Activated CD4-positive, alpha-beta T cell treated with anti-CD3 and anti-CD28 coated beads for 24 hours (primary cell): ENCODE results near the gene WIPF3.
"Not testable (repeated sequence)": the region's sequence is repeated elsewhere in the genome, so short reads cannot be mapped to it uniquely, and the experiment has no call there.

Experiments used
- DNase-seq, 2 donors: peaks; one replicate each; pipeline ENCODE4 v3.0.0-alpha.2; 2020; ENCODE audit warnings: low read depth in 2 of 2

Gene WIPF3

DNA sequence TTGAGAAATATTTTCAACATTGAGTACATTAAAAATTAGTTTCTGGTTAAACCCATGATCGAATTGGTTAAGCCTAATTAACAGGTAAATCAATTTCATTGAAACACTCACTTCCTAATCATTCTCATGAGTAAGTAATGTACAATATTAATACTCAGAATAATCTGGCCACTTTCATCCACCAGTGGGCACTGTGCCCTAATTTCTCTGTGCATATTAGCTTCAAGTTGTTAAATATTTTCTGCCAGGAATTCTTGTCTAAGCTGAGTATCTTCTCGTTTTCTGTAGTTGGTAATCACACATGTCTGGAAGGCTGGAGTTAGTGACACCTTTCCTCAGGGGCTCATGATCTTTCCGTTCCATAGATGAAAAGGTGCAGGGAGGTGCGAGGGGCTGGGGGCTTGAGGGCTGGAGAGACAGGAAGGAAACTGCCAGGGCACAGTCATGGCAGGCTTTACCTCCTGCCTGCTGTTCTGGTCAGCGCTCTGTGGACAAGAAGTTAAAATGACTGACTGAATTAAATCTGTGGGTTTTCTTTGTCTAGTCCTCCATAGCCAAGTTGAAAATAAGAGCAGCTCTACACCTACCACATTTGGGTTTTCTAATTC, 71.9 kb downstream of the WIPF3 start:
- peak in 1 of 2 donors; percentile 3 for DNase-seq

DNA sequence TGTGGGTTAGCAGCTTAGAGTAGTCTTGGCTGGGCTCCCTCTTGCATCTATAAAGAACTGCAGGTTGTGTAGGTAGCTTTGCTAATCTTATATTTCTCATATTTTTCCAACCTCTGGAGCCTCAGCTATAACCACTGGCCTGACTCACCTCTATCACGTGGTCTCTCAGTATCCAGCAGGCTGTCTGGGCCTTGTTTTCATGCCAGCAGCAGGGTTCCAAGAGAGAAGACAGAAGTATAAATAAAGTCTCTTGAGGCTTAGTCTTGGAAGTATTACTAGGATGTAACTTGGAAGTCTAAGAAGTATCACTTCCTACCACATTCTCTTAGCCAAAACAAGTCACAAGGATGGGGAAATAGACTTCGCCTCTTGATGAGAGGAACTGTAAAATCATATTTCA, 73.3 kb downstream of the WIPF3 start:
- no peak for DNase-seq

DNA sequence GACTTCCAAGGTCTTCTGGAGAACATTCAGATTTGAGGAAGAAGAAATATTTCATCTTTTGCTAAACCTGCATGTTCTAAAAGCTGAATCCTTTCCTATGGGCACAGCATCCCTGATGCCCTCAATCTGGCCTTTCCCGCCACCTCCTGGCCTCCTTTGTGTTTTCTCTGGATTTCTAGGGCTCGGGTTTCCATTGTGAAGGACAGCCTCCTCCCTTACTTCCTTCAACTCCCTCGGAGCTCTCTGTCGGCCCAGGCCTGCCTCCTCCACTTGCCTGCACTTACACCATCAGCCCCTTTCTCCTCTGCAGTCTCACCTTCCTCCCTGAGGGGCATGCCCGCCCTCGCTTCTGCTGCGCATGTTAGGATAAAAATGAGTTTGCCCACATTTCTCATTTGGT, 75.4 kb downstream of the WIPF3 start:
- no peak for DNase-seq

DNA sequence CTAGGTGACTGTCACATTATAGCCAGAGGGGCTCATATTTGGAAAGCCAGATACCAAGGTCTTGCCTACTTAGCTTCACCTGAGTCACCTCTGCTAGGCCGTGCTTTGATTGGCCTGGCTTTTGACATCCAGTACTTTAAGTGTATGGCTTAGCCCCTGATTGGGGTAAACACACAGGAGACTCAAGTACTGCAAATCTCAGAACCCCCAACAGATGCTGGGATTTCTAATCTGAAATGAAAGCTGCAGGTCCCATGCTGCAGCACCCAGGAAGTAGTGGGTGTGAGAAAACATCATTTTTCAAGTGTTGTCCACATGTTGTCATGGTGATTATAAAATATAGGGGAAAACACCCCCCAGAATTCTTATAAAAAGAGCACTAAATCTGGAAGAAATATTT, 76.2 kb downstream of the WIPF3 start:
- no peak for DNase-seq

DNA sequence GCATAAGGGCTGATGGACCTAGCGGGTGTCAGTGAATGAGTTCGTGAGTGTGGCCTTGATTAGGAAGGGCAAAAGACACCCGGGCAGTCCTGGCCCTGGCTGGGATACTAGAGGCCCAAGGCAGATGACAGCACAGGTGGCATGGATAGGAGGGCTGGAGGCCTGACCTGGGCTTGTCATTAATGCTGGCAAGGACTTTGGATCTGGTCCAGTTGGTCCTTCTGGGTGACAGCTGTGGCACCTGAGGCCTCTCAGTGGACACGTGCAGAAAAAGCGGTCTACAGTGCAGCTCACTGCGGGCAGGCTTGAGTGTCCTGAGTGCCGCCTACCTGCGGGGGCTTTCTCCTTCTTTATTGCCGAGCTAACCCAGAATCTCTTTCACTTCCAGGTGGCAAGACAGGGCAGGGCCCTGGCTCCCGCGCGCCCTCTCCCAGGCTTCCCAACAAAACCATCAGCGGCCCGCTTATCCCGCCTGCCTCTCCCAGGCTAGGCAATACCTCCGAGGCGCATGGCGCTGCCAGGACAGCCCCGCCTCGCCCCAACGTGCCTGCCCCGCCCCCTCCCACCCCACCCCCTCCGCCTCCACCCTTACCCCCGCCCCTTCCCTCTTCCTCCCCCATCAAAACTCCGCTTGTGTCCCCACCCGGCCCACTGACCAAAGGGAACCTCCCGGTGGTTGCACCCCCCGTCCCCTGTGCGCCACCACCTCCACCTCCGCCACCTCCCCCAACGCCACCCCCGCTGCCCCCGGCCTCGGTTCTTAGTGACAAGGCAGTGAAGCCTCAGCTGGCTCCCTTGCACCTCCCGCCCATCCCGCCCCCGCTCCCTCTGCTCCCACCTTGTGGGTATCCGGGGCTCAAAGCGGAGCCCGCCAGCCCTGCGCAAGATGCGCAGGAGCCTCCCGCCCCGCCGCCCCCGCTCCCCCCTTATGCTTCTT, 77.4 kb downstream of the WIPF3 start:
- no peak for DNase-seq

DNA sequence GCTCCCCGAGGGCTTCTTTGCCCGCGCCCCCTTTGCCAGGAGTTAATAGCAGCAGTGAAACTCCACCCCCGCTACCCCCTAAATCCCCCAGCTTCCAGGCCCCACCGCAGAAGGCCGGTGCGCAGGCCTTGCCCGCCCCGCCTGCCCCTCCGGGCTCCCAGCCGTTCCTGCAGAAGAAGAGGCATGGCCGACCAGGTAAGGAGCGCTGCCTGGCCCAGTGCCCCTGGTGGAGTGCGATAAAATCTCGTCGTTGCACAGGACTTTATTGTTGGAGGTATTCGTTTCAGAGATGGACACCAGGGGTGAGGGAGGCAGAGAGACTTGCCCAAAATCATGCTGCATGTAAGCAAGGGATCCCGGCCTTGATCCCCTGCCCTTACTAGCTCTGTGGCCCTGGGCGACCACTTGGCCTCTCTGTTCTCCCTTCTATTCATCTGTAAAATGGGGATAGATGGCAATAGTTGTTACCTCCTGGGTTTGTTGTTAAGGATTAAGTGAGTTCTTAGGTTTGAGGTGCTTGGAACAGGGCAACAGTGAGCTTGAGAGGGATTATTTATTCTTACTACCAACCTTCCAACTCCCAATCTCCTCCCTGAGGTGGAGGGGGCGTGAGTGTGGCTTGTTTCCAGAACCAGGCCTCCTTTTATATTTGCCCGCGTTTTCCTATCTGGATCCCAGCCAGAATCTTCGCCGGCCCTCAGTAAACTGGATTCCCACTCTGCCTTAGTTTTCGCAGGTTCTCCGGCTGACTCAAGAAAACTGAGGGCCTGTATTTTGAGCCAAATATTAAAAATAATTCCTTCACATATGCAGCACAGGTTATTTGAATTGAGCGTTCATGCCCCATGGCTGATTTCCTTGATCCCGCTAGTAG, 78.3 kb downstream of the WIPF3 start:
- DNase-seq: no peak

DNA sequence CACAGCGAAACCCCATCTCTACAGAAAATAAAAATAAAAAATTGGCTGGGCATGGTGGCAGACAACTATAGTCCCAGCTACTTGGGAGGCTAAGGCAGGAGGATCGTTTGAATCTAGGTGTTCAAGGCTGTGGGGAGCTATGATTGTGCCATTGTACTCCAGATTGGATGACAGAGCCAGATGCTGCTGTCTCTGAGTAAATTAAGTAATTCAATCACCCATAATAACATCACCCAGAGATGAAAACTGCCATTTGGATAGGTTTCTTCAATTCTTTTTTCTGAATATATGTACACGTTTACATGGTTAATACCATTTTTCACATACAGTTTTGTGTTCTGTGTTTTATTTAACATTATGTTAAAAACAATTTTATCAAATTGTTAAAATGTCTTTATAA, 79.3 kb downstream of the WIPF3 start:
- no peak for DNase-seq

DNA sequence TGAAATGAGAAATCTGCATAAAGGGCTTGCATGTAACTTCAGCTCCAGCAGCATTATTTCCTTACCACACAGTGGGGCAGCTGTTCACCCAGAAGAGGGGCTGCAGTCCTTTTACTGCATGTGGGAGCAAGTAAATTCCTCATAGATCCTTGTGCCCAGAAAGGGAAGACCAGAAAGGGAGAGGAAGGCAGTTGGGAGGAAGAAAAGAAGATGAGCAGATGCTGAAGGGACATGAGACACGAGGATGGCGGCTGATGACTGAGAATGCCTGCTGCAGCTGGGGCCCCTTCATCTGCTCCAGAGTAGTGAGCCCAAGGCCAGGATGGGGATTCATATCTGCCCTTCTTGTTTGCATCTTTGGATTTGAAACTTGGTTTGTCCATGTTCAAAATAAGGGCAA, 80.5 kb downstream of the WIPF3 start:
- no peak for DNase-seq

DNA sequence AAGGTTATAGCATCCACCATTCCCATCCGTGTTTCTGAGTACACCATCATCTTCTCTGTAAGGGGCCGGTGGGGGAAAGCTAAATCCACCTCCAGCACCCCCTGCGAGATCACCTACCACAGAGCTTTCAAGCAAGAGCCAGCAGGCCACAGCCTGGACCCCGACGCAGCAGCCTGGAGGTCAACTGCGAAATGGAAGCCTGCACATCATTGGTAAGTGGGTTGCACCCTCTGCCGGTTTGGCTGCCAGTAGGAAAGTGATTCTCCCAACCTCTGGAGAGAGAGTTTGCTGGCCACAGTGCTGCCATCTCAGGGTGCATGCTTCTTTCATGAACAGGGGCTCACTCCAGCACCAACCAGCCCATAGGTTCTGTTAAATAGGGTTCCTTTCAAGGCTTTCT, 81.7 kb downstream of the WIPF3 start:
- no peak for DNase-seq

DNA sequence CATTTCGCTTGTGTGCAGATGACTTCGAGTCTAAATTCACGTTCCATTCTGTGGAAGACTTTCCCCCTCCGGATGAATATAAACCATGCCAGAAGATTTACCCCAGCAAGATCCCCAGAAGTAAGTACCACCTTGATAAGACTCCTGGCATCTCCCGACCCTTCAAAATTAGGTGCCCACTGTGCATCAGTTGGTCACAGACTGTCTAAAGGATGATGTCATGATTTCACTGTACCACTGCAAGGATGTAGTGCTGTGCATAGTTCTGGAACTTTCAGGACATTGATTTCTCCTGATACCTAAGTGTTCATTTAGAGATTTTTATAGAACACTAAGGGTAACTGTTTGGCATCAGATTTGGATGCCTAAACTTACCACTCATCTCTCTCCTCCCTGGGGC, 83.0 kb downstream of the WIPF3 start:
- no peak for DNase-seq

DNA sequence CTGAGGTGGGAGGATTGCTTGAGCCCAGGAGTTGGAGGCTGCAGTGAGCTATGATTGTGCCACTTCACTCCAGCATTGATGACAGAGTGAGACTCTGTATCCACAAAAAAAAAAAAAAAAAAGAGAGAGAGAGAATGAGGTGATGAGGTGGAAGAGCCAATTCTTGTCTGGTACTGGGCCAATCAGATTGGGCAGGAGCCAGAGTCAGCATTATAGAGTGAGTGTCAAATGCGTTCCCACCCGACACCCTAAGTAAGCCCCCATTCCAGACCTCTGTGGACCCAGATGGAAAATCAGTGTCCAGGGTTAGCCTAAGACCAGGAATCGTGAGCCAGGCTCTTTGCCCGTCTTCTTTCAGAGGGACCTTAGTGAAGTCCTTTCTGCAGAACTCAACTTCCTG, 83.9 kb downstream of the WIPF3 start:
- no peak for DNase-seq

DNA sequence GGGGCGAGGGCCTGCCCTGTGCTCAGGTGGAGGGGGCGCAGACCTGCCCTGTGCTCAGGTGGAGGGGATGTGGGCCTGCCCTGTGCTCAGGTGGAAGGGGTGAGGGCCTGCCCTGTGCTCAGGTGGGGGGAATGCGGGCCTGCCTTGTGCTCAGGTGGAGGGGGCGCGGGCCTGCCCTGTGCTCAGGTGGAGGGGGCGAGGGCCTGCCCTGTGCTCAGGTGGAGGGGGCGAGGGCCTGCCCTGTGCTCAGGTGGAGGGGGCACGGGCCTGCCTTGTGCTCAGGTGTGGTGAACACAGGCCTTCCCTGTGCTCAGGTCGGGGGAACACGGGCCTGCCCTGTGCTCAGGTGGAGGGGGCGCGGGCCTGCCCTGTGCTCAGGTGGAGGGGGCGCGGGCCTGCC, 84.5 kb downstream of the WIPF3 start:
- DNase-seq: not testable (repeated sequence)

DNA sequence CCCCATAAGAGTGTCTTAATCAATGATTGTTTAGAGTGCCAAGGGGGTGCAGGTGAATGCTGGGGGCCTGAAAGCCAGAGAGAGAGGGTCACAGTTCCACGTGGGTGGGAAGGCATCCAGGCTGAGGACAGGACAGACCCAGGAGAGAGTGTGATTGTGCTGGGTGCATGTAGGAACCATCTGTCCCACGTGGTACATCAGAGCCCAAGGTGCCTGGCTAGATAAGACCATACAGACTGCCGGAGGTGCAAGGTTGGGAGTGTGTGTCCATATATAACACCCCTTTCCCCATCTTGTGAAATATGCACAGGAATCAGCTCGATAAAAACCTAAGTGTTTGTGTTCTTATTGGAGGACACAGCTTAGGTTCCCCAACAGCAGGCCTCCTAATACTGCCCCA, 85.5 kb downstream of the WIPF3 start:
- DNase-seq: no peak

DNA sequence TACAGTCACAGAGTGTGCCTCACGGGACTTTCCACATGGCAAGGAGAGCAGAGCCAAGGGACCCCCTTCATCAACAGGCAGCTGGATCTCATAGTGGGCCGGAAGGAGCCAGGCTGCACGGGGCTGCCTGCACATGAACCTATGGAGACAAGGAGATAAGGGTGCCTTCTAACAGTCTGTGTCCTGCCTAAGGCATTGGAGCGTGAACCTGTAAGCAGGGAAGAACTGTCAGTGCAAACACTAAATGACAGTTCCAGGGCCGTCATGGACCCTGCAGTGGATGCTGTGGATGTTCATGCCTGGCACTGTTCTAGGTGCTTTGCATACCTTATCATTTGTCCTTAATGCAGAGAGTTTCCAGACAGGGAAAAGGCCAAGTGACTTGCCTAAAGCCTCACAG, 85.9 kb downstream of the WIPF3 start:
- DNase-seq: no peak

DNA sequence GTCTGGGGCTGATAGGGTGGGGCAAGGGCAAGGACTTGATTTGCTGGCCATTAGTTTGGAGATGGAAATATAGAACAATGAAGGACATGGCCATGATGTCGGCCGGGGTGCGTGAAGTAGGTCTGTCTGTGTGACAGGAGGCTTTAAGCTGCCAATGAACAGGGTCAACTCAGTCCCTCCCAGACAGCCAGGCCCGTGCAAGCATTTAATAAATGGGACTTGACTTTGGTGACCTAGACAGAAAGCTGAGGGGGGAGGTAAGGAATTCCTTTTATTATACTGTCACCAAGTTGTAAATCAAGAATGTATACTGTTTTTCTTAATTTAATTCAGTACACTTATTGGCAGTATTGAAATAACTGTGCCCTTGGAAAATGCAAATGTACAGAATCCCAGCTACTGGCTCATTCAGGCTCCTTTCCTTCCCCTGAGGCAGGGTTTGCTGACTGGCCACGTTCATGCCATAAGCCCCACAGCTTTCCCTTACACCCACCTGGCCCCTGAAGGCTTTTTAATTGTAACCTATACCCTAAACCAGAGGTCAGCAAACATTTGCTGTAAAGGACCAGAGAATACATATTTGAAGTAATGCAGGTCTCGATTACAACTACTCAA, 87.2 kb downstream of the WIPF3 start:
- no peak for DNase-seq

DNA sequence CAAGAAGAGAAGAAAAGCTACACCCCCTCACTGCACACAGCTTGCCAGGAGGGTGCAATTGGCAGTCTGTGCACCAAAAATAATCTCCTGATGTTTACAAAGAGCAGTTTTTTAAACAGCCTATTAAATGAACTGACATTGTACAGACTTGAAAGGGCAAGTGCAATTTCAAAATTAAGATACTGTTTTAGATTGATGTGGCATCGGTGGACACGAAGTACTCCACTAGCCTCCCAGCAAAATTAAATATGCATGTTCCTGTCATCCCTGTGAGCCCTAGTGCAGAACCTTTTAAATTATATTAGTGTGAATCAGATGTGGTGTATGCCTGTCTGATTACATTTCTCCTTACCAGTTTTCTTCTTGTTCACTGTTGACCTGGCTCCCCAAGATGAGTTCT, 87.9 kb downstream of the WIPF3 start:
- no peak for DNase-seq

DNA sequence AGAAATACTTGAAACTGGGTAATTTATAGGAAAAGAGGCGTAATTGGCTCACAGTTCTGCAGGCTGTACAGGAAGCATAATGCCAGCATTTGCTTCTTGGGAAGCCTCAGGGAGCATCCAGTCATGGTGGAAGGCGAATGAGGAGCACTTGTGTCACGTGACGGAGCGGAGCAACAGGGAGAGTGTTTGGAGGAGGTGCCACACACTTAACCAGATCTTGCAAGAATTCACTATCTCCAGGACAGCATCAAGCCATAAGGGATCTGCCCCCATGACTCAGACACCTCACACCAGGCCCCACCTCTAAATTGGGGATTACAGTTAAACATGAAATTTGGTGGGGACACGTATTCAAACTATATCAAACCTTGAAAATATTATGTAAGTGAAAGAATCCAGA, 89.3 kb downstream of the WIPF3 start:
- DNase-seq: no peak

DNA sequence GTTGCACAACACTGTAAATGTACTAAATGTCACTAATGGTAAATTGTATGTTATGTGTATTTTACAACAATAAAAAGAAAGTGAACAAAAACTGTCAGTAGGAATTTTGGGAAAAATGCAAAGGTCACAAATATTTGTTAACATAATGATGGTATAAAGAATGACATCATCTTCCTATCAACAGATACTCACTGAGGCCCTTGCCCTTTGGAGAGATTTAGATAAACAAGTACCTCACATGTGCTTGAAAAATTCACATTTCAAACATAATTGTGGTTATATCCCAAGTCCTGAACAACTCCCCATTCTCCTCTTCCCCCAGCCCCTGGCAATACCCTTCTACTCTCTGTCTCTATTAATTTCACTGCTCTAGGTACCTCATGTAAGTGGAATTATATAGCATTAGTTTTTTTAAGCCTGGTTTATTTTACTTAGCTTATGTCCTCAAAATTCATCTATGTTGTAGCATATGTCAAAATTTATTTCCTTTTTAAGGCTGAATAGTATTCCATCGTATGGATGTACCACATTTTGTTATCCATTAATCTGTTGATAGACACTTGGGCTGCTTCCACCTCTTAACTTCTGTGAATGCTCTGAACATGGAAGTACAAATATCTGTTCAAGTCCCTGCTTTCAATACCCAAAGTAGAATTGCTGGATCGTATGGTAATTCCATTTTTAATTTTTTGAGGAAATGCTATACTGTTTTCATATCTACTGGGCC, 90.5 kb downstream of the WIPF3 start:
- DNase-seq: no peak

DNA sequence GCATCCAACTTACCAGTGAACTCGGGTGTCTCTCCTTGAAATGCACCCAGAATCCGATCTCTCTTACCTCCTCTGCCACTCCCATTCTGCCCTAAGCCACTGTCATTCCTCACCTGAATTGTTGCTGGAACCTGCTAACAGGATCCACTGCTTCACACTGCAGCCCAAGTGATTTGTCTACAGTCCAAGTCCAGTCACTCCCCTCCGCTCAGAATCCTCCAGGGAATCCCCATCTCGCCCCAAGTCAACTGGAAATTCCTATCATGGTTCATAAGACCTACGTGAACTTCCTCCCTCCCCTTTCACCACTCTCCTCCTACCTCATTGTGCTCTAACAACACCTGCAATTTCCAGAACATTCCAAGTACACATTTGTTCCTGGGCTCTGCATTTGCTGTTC, 92.0 kb downstream of the WIPF3 start:
- no peak for DNase-seq

DNA sequence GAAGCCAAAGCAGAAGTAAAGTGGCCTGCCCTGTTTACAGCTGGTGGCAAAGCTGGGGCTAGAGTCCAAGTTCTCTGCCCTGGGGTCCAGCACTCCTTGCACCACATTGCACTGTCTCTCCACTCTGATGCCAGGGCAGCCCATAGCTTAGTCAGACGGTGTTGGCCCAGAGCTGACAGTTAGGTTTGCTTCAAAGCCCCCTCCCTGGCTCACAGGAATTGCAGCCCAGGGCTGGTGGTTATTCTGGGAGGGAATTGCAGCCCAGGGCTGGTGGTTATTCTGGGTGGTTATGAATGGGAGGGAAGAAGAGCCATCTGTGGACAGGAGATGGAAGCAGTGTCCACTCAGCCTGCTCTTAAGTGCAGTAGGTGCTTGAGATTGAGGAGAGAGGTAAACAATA, 94.4 kb downstream of the WIPF3 start:
- DNase-seq: no peak
